Measurements from ENCODE around the gene EVI2A. TPM values are rescaled to one million over a fixed set of nuclear protein-coding genes. Genes with fewer than 3 reads are reported as not detected.

EVI2A gene
- total and polyA plus RNA-seq, 10 of the 15 experiments (the other 5 are each of a cell fraction or from before 2014, with no cell fraction given) = 4.6 to 78.3 (median 25.7) TPM

DNA sequence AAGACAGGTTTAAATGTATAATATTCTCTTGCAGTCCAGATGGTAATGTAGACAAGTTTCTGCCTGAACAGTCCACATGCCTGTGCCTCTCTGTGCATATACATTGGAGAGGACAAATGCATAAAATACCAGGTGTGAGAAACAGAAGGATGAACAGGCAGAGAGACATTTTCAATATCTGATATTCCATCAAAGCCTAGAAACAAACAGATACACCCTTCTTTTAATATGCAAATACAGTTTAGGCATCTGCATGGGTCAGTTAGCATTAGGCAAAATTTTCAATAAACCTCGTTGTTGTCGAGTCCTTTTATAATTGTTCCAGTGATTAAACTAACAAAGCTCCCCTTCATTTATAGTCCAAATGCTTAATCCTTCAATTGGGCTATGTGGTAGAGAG, 25.3 kb downstream of the EVI2A start:
- Histone ChIP-seq H3K36me3 (ENCODE audit: control insufficient read depth in 2 of 2, insufficient read depth in 2 of 2, low read length in 1 of 2) (no peaks in the 10 kb centered on the region; a peak in 2 of 4 replicates), H3K27ac (ENCODE audit: control insufficient read depth, insufficient read depth) (no peak overlapping the region), H3K79me2 (ENCODE audit: control insufficient read depth, insufficient read depth, low read length) (no peaks in the 10 kb centered on the region), H3K4me3 (no peak overlapping the region), H3K9ac (ENCODE audit: control insufficient read depth, insufficient read depth, low read length) (no peak overlapping the region), H2AFZ (ENCODE audit: control insufficient read depth, low read depth, low read length) (no peak overlapping the region), H4K20me1 (ENCODE audit: control insufficient read depth, insufficient read depth) (no peaks in the 10 kb centered on the region), H3K9me3 (replicated peaks; ENCODE audit: control insufficient read depth, insufficient read depth, low read length) (no peaks in the 10 kb centered on the region), H3K27me3 (replicated peaks in 1 of 2; ENCODE audit: control insufficient read depth in 2 of 2, insufficient read depth in 2 of 2, low read length in 1 of 2) (no peaks in the 10 kb centered on the region), H3K4me2 (ENCODE audit: control insufficient read depth, insufficient read depth) (no peak overlapping the region), H3K4me1 (ENCODE audit: control insufficient read depth, insufficient read depth, low read length) (no peaks in the 10 kb centered on the region)
- in situ Hi-C loops (cut with MboI) = no loop called here
- ATAC-seq (no peak), FAIRE-seq (no peak), DNase-seq (ENCODE audit: low read depth, low spot score) (no peak)
- intact Hi-C loops (cut with micrococcal nuclease; ENCODE audit: unreplicated experiment) = no loop called here
- no TSS peak for BruUV-seq (replicated peaks)
- ChIA-PET SMC1A (ENCODE audit: uncharacterized antibody, unreplicated experiment) (no interaction called here), POLR2A (no interaction called here), CTCF (no interaction called here), RAD21 (ENCODE audit: unreplicated experiment) (no interaction called here)
- 79% methylated on average over 2 of the region's 2 CpGs for WGBS (ENCODE audit: insufficient coverage, insufficient replicate concordance, low lambda C conversion rate, missing lambda C conversion rate)
- no peak for TF ChIP-seq ZBTB11 (CRISPR knock-in tag; IDR thresholded peaks at IDR 0.05)
- no peak for TF ChIP-seq TBL1XR1 (IDR thresholded peaks at IDR 0.05; ENCODE audit: low read depth, low read length)
- TF ChIP-seq IKZF2 (IDR thresholded peaks at IDR 0.05) = no peak
- TF ChIP-seq JUND (IDR thresholded peaks at IDR 0.05; ENCODE audit: low read depth, low read length) = no peak
- TF ChIP-seq ZSCAN29 (IDR thresholded peaks at IDR 0.05) = no peak
- TF ChIP-seq RFX5 (IDR thresholded peaks at IDR 0.05; ENCODE audit: low read depth, low read length) = no peak
- TF ChIP-seq ZNF217 (IDR thresholded peaks at IDR 0.05) = no peak
- TF ChIP-seq BACH1 (IDR thresholded peaks at IDR 0.05; ENCODE audit: borderline replicate concordance) = no peak

All from GM12878 (cell line).